Measurements from ENCODE around the gene FSCN2. TPM values are rescaled to one million over a fixed set of nuclear protein-coding genes. Genes with fewer than 3 reads are reported as not detected.

The FSCN2 gene
- total and polyA plus RNA-seq, 2 donors from 2014 or later, result 0.26 to 3.8 TPM

DNA sequence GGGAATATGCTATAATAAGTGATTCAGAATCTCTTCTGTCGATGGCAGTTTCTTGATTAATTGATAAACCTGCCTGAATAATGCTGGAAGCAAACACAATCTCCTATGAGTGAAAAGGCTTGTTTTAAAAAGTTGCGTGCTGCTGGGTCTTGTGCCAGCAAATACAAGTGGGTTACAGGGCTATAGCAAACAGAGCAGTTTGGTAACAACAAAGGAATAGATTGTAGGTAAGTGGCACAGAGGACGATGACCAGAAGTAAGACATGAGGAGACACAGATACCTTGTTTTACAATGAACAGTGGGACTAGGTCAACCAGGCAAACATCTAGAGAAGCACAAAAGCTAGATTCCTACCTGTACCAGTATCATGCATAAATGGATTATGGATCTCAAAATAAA is 47.7 kb downstream of the FSCN2 start:
- FAIRE-seq, result no peak
- peaks cover 4 to 26% (median 23%) of the 10 kb centered on the region in 3 donors for H3K36me3 ChIP-seq (ENCODE audit: control insufficient read depth in 2 of 3, insufficient read depth in 3 of 3, low read length in 3 of 3)
- no peaks in the 10 kb centered on the region for H3K9me3 ChIP-seq (ENCODE audit: control insufficient read depth in 2 of 3, insufficient read depth in 1 of 3, low read length in 3 of 3)
- intact Hi-C loops (cut with DNase I), result no loop called here
- no peak overlapping the region for H3K27ac ChIP-seq (ENCODE audit: low read depth in 2 of 2, low read length in 2 of 2)
- H3K27me3 ChIP-seq (ENCODE audit: control insufficient read depth, insufficient read depth, low read length), result no peaks in the 10 kb centered on the region
- DNase-seq, result no peak
- H3K4me1 ChIP-seq (ENCODE audit: control insufficient read depth in 2 of 3, insufficient read depth in 2 of 3, low read depth in 1 of 3, low read length in 3 of 3), result peaks cover 0 to 7% (median 0%) of the 10 kb centered on the region in 3 donors
- TF ChIP-seq, protein P1, sequence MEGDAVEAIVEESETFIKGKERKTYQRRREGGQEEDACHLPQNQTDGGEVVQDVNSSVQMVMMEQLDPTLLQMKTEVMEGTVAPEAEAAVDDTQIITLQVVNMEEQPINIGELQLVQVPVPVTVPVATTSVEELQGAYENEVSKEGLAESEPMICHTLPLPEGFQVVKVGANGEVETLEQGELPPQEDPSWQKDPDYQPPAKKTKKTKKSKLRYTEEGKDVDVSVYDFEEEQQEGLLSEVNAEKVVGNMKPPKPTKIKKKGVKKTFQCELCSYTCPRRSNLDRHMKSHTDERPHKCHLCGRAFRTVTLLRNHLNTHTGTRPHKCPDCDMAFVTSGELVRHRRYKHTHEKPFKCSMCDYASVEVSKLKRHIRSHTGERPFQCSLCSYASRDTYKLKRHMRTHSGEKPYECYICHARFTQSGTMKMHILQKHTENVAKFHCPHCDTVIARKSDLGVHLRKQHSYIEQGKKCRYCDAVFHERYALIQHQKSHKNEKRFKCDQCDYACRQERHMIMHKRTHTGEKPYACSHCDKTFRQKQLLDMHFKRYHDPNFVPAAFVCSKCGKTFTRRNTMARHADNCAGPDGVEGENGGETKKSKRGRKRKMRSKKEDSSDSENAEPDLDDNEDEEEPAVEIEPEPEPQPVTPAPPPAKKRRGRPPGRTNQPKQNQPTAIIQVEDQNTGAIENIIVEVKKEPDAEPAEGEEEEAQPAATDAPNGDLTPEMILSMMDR (IDR thresholded peaks at IDR 0.05; ENCODE audit: borderline replicate concordance, extremely low read depth, insufficient read depth), result no peak
- H3K9ac ChIP-seq (ENCODE audit: low read length in 3 of 3), result no peak overlapping the region
- H3K4me3 ChIP-seq (ENCODE audit: low read length in 3 of 3), result no peak overlapping the region

DNA sequence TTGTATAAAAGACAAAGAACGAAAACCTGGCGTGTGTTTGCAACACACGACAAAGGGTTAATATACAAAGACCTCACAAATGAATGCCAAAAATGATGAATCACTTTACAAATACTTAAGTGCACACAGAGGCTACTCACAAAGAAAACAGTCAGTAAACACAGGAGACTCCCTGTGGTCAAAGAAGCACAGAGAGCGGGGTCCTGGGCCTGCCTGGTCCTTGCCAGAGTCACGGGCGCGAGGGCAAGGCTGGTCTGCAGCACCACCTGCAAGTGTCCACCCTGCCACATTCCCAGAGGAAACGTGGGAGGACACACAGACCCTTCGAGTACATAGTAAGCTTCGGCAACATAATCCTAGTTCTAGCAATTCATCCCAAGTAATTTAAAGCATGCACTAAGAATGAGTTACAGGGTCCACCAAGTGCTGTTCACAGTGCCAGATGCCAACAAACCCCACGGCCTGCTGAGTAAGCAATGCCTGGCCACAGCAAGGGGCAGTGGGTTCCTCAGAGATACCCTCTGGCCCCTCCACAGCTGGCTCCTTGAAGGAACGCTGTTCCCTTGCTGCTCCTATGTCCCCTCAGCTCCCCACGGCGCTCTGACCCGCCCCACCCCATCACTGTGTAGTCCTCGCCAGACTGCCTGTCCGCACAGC is 48.6 kb downstream of the FSCN2 start:
- Histone ChIP-seq H3K27me3 (ENCODE audit: control insufficient read depth, insufficient read depth, low read length) (no peaks in the 10 kb centered on the region), H3K4me1 (ENCODE audit: control insufficient read depth in 2 of 3, insufficient read depth in 2 of 3, low read depth in 1 of 3, low read length in 3 of 3) (peaks cover 0 to 7% (median 0%) of the 10 kb centered on the region in 3 donors), H3K4me3 (ENCODE audit: low read length in 3 of 3) (no peak overlapping the region), H3K36me3 (ENCODE audit: control insufficient read depth in 2 of 3, insufficient read depth in 3 of 3, low read length in 3 of 3) (peaks cover 2 to 22% (median 14%) of the 10 kb centered on the region in 3 donors), H3K9ac (ENCODE audit: low read length in 3 of 3) (no peak overlapping the region), H3K9me3 (ENCODE audit: control insufficient read depth in 2 of 3, insufficient read depth in 1 of 3, low read length in 3 of 3) (no peaks in the 10 kb centered on the region), H3K27ac (ENCODE audit: low read depth in 2 of 2, low read length in 2 of 2) (no peak overlapping the region)
- DNase-seq (peak in 3 of 5 donors; percentile 40 to 67 (median 51)), FAIRE-seq (no peak)
- TF ChIP-seq, protein P1 (IDR thresholded peaks at IDR 0.05; ENCODE audit: borderline replicate concordance, extremely low read depth, insufficient read depth), result no peak
- intact Hi-C loops (cut with DNase I), result no loop called here

DNA sequence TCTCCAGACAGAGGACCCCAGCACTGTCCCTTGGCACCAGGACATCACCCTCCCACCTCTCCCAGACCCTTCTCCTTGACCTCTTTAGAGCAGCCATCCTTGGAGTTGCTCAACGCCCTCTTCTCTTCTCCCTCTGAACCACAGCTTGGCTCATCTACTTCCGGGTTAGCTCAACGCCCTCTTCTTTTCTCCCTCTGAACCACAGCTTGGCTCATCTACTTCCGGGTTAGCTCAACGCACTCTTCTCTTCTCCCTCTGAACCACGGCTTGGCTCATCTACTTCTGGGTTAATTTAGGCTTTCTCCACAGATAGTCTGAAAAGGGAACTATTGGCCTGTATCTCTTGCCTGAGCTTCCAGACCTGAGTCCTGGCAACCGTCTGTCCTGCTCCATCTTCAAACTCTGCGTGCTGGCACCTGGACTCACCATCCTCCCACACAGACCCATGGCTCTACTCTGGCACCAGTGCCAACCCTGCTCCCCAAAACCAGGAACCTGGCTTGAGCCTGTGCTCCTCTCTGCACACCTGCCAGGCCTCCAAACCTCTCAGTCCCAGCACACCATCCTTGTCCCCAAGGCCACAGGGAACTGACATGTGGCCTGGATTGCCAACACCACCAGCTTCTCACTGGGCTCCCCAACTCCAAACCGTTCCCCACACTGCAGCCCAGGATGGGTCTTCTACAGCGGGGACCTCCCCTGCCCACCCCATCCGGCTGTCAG is 49.3 kb downstream of the FSCN2 start:
- intact Hi-C loops (cut with DNase I), result no loop called here
- peak in 1 of 5 donors; percentile 37 for DNase-seq
- H3K9me3 ChIP-seq (ENCODE audit: control insufficient read depth in 2 of 3, insufficient read depth in 1 of 3, low read length in 3 of 3), result no peaks in the 10 kb centered on the region
- peaks cover 0 to 7% (median 0%) of the 10 kb centered on the region in 3 donors for H3K4me1 ChIP-seq (ENCODE audit: control insufficient read depth in 2 of 3, insufficient read depth in 2 of 3, low read depth in 1 of 3, low read length in 3 of 3)
- no peak for FAIRE-seq
- no peak overlapping the region for H3K4me3 ChIP-seq (ENCODE audit: low read length in 3 of 3)
- TF ChIP-seq, protein P1 (IDR thresholded peaks at IDR 0.05; ENCODE audit: borderline replicate concordance, extremely low read depth, insufficient read depth), result no peak
- no peaks in the 10 kb centered on the region for H3K27me3 ChIP-seq (ENCODE audit: control insufficient read depth, insufficient read depth, low read length)
- H3K9ac ChIP-seq (ENCODE audit: low read length in 3 of 3), result no peak overlapping the region
- peaks cover 3 to 27% (median 19%) of the 10 kb centered on the region in 3 donors for H3K36me3 ChIP-seq (ENCODE audit: control insufficient read depth in 2 of 3, insufficient read depth in 3 of 3, low read length in 3 of 3)
- H3K27ac ChIP-seq (ENCODE audit: low read depth in 2 of 2, low read length in 2 of 2), result no peak overlapping the region

Measured in kidney (tissue), 14 donors.